ENCODE results near the gene IL1RAPL2.
A peak's percentile ranks its signal among the peaks of the same experiment; 100 is the strongest.

The IL1RAPL2 gene

GRCh38 chrX:105150557-105150956 is 584.6 kb downstream of the IL1RAPL2 start:
- ATAC-seq (replicated peaks): no peak
- no peaks in the 10 kb centered on the region for H3K9me3 Mint-ChIP-seq
- H3K36me3 Mint-ChIP-seq: no peaks in the 10 kb centered on the region
- no peaks in the 10 kb centered on the region for H3K27me3 Mint-ChIP-seq
- DNase-seq: no peak
- H3K4me1 Mint-ChIP-seq: no peaks in the 10 kb centered on the region
- H3K27ac Mint-ChIP-seq: no peak overlapping the region
- no peak overlapping the region for H3K4me3 Mint-ChIP-seq

GRCh38 chrX:105167233-105167632 is 601.2 kb downstream of the IL1RAPL2 start:
- no peaks in the 10 kb centered on the region for H3K9me3 Mint-ChIP-seq
- no peak overlapping the region for H3K4me3 Mint-ChIP-seq
- no peak overlapping the region for H3K27ac Mint-ChIP-seq
- ATAC-seq (replicated peaks) (no peak), DNase-seq (no peak)
- H3K36me3 Mint-ChIP-seq: no peaks in the 10 kb centered on the region
- no peaks in the 10 kb centered on the region for H3K4me1 Mint-ChIP-seq
- no peaks in the 10 kb centered on the region for H3K27me3 Mint-ChIP-seq

DNA sequence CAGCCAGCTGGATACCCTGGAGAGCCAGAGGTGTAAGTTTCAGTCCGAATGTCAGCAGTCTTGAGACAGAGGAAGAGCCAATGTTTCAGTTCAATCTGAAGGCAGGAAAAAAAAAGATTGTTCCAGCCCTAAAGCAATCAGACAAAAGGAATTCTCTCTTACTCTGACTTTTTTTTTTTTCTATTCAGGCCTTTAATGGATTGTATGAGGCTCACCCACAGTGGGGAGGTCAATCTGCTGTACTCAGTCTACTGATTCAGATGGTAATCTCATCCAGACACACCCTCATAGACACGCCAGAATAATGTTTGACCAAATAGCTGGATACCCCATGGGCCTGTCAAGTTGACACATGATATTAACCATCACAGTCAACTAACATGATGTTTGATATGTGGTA is 602.6 kb downstream of the IL1RAPL2 start:
- Mint-ChIP-seq H3K36me3 (no peaks in the 10 kb centered on the region), H3K27me3 (no peaks in the 10 kb centered on the region), H3K4me1 (no peaks in the 10 kb centered on the region), H3K9me3 (no peaks in the 10 kb centered on the region), H3K27ac (no peak overlapping the region), H3K4me3 (no peak overlapping the region)
- ATAC-seq (replicated peaks) (no peak), DNase-seq (no peak)

- Mint-ChIP-seq H3K4me3 (no peak overlapping the region), H3K27me3 (no peaks in the 10 kb centered on the region), H3K4me1 (no peaks in the 10 kb centered on the region), H3K9me3 (no peaks in the 10 kb centered on the region), H3K36me3 (no peaks in the 10 kb centered on the region), H3K27ac (no peak overlapping the region)
- DNase-seq (no peak), ATAC-seq (replicated peaks) (no peak)
These were observed 607.1 kb downstream of the IL1RAPL2 start for GRCh38 chrX:105173071-105173470.

DNA sequence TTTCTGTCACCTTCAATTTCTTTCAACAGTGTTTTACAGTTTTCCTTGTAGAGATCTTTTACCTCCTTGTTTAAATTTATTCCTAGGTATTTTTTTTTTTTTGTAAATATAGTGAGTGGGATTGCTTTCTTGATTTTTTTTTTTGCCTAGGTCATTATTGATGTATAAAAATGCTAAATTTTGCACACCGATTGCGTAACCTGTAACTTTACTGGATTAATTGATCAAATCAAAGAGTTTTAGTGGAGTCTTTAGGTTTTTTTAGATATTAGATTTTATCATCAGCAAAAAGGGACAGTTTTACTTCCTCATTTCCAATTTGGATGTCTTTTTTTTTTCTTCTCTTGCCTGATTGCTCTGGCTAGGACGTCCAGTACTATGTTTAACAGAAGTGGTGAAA is 613.6 kb downstream of the IL1RAPL2 start:
- ATAC-seq (replicated peaks): no peak
- Mint-ChIP-seq H3K9me3 (no peaks in the 10 kb centered on the region), H3K36me3 (no peaks in the 10 kb centered on the region), H3K4me1 (no peaks in the 10 kb centered on the region), H3K27me3 (no peaks in the 10 kb centered on the region), H3K27ac (no peak overlapping the region), H3K4me3 (no peak overlapping the region)
- DNase-seq: no peak

DNA sequence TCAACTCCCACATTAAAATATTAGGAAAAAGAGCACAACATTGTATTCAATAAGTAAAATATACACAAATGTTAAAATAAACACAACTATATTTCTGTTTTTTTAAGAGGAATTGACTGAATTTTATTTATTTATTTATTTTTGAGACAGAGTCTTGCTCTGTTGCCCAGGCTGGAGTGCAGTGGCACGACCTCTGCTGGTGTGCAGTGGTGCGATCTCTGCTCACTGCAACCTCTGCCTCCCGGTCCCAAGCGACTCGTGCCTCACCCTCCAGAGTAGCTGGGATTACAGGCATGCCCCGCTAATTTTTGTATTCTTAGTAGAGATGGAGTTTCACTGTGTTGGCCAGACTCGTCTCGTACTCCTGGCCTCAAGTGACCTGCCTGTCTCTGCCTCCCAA is 623.1 kb downstream of the IL1RAPL2 start:
- DNase-seq (no peak), ATAC-seq (replicated peaks) (no peak)
- H3K9me3 Mint-ChIP-seq: no peaks in the 10 kb centered on the region
- H3K4me3 Mint-ChIP-seq: no peak overlapping the region
- no peaks in the 10 kb centered on the region for H3K36me3 Mint-ChIP-seq
- H3K27me3 Mint-ChIP-seq: no peaks in the 10 kb centered on the region
- no peaks in the 10 kb centered on the region for H3K4me1 Mint-ChIP-seq
- no peak overlapping the region for H3K27ac Mint-ChIP-seq

DNA sequence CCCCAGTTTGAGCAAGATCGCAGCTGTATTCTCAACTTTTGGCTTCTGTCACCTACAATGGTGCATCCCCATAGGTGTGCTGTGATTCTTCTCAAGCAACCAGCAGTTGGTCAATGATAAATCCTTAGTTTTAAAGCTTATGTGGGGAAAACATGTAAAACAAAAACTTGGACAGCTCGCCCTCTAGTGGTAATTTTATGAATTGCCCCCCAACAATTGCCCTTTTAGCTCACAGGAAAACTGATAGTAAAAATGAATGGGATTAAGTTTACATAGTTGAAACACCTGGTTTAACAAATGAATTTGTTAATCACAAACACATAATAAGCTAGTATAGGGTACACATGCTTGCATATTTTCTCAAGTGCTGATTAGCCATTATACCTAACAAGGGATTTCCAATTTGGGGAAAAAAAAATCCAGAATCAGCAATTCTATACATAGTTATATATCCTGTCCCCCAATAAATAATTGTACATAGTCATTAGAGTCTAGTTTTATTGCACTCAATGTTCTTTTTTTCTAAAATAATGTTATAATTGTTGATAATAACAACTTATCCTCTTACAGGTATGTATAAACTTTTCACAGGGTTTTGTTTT is 624.4 kb downstream of the IL1RAPL2 start:
- Mint-ChIP-seq H3K9me3 (peaks cover 0 to 1% of the 10 kb centered on the region in 2 donors), H3K4me3 (no peak overlapping the region), H3K36me3 (no peaks in the 10 kb centered on the region), H3K27ac (no peak overlapping the region), H3K4me1 (no peaks in the 10 kb centered on the region), H3K27me3 (no peaks in the 10 kb centered on the region)
- no peak for DNase-seq
- no peak for ATAC-seq (replicated peaks)

- H3K4me3 Mint-ChIP-seq: no peak overlapping the region
- H3K27me3 Mint-ChIP-seq: no peaks in the 10 kb centered on the region
- H3K9me3 Mint-ChIP-seq: peaks cover 0 to 3% of the 10 kb centered on the region in 2 donors
- no peaks in the 10 kb centered on the region for H3K4me1 Mint-ChIP-seq
- no peaks in the 10 kb centered on the region for H3K36me3 Mint-ChIP-seq
- DNase-seq (no peak), ATAC-seq (replicated peaks) (peak in 1 of 2 donors; percentile 57)
- H3K27ac Mint-ChIP-seq: no peak overlapping the region
These were observed 625.9 kb downstream of the IL1RAPL2 start for GRCh38 chrX:105191878-105192277.

GRCh38 chrX:105209406-105209805 is 643.4 kb downstream of the IL1RAPL2 start:
- Mint-ChIP-seq H3K9me3 (peaks cover 0 to 3% of the 10 kb centered on the region in 2 donors), H3K27ac (no peak overlapping the region), H3K4me3 (no peak overlapping the region), H3K27me3 (no peaks in the 10 kb centered on the region), H3K36me3 (no peaks in the 10 kb centered on the region), H3K4me1 (no peaks in the 10 kb centered on the region)
- no peak for ATAC-seq (replicated peaks)
- DNase-seq: no peak

GRCh38 chrX:105210258-105210657 is 644.3 kb downstream of the IL1RAPL2 start:
- DNase-seq: no peak
- Mint-ChIP-seq H3K36me3 (no peaks in the 10 kb centered on the region), H3K9me3 (peaks cover 0 to 3% of the 10 kb centered on the region in 2 donors), H3K27me3 (no peaks in the 10 kb centered on the region), H3K27ac (no peak overlapping the region), H3K4me1 (no peaks in the 10 kb centered on the region), H3K4me3 (no peak overlapping the region)
- ATAC-seq (replicated peaks): no peak

DNA sequence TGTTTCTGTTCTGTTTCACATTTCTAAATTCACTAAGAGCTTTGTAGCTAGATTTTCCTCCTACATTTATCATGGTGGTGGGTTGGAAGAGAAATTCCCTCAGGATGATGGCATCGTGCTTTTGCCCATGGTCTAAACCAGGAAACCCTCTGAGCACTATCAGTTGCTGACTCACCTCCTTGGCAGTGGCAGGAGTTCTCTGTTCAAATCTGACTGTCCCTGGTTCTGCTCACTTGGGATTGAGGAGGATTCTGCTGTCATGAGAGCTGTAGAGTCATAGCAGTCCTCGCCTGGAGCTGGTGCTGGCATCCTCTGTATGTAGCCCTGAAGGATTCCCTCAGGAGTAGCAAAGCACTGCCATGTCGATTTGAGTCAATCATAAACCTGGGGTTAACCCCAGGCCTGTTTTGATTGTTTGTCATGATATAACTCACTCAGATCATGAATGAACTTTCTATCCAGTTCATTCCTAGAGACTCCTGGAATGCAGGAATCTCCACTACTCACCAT is 645.1 kb downstream of the IL1RAPL2 start:
- H3K36me3 Mint-ChIP-seq: no peaks in the 10 kb centered on the region
- no peak overlapping the region for H3K27ac Mint-ChIP-seq
- no peaks in the 10 kb centered on the region for H3K27me3 Mint-ChIP-seq
- DNase-seq: no peak
- ATAC-seq (replicated peaks): no peak
- H3K4me1 Mint-ChIP-seq: no peaks in the 10 kb centered on the region
- no peak overlapping the region for H3K4me3 Mint-ChIP-seq
- peaks cover 0 to 3% of the 10 kb centered on the region in 2 donors for H3K9me3 Mint-ChIP-seq

DNA sequence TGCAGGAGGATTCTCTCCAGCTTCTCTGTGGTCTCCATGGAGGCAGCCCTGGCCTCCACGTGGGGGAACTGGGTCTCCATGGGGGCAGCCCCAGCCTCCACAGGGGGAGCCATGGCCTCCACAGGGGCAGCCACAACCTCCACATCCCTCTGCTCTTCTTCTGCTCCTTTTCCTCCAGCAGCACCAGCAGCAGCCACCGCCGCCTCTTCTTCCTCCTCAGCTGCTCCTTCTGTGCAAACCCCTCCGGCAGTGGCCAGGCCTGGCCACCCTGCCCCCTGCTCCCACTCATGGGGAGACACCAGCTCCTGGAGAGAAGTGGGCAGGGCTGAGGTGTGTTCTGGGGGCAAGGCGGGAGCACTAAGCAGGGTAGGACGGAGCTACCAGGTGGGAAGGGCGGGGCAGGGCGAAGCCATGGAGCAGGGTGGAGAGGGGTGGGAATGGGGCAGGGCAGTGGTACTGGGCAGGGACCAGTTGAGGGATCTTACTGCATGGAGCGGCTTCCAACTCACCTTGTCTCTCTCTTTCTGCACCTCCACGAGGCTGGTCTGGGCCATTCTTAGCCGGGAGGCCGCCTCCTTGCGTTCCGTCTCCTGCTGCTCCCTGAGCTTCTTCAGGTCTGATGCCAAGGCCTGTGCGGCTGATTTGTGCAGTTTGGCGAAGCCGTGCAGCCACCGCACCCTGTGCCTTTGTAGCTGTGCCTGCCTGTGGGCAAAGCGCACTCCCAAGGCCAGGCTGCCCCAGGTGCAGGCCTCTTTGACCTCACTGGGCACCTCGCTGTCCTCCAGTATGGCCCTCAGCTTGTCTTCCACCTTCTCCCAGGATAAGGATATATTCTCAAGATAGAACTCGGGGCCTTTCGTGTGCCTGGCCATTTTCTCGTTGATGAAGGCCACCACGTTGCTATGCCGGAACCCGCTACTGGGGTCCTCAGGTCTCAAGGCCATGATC is 653.7 kb downstream of the IL1RAPL2 start:
- DNase-seq: no peak
- H3K9me3 Mint-ChIP-seq: peaks cover 0 to 5% of the 10 kb centered on the region in 2 donors
- no peak overlapping the region for H3K4me3 Mint-ChIP-seq
- H3K4me1 Mint-ChIP-seq: no peaks in the 10 kb centered on the region
- no peak overlapping the region for H3K27ac Mint-ChIP-seq
- peaks cover 0 to 1% of the 10 kb centered on the region in 2 donors for H3K36me3 Mint-ChIP-seq
- no peak for ATAC-seq (replicated peaks)
- no peaks in the 10 kb centered on the region for H3K27me3 Mint-ChIP-seq

DNA sequence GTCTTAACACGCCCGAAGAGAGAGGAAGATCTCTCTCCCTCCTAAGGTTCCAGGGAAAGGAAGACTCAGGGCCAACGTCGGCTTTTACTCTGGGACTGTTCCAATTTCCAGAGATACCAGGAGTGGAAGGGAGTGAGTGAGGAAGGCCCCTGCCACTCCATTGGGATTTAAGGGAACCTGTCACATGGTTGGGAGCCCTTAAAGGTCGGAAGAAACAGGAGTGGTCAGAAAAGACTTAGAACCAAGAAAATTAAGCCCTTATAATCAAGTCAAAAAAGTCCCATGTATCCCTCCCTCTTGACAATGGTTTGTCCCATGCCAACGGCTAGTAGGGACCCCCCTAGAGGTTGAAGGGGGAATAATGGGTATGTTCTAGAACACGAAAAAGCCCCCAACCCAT is 654.6 kb downstream of the IL1RAPL2 start, which contains the start of gene TEX13A:
TEX13A (minus strand) TSS at position 59 of the 400 bp plus-strand sequence. CDS start 297 bp downstream, outside the sequence.
- Mint-ChIP-seq H3K27me3 (no peaks in the 10 kb centered on the region), H3K4me1 (no peaks in the 10 kb centered on the region), H3K36me3 (peaks cover 0 to 1% of the 10 kb centered on the region in 2 donors), H3K4me3 (no peak within 1 kb of the TSS), H3K27ac (no peak within 1 kb of the TSS), H3K9me3 (peaks cover 0 to 5% of the 10 kb centered on the region in 2 donors)
- DNase-seq (no peak), ATAC-seq (replicated peaks) (no peak)

DNA sequence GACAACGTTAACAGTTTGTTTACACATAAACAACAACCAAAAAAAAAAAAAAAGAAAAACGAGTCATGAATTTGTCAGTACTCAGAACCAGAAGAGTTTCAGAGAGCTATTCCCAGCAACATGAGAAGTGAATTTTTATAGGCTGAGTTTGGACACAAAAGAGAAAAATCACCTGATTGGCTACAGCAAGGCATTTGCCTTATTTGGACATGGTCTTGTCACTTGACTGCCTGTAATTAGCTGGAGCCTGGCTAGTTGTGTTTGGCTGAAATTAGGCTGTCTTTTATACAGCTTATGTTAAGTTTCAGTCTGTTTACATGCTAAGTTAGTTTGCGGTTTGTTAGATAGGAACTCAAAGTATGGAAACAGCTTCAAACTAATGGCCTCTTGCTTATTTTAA is 655.4 kb downstream of the IL1RAPL2 start:
- Mint-ChIP-seq H3K27me3 (no peaks in the 10 kb centered on the region), H3K27ac (no peak overlapping the region), H3K4me3 (no peak overlapping the region), H3K9me3 (peaks cover 0 to 5% of the 10 kb centered on the region in 2 donors), H3K36me3 (peaks cover 0 to 1% of the 10 kb centered on the region in 2 donors), H3K4me1 (no peaks in the 10 kb centered on the region)
- no peak for DNase-seq
- no peak for ATAC-seq (replicated peaks)

DNA sequence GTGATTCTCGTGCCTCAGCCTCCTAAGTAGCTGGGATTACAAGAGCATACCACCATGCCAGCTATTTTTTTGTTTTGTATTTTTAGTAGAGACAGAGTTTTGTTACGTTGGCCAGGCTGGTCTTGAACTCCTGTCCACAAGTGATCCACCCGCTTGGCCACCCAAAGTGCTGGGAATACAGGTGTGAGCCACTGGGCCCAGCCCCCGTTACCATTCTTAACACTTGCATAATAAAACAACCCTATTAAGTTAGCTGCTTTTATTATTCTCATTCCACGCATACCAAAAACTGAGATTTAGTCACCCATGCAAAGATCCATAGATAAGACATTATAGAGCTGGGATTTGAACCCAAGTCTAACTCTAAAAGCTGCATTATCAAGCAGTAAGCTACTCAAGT is 660.5 kb downstream of the IL1RAPL2 start:
- no peak overlapping the region for H3K27ac Mint-ChIP-seq

More for the DNA sequence above, 660.5 kb downstream of the IL1RAPL2 start:
- no peaks in the 10 kb centered on the region for H3K4me1 Mint-ChIP-seq
- H3K9me3 Mint-ChIP-seq: peaks cover 0 to 2% of the 10 kb centered on the region in 2 donors
- DNase-seq (no peak), ATAC-seq (replicated peaks) (no peak)
- H3K27me3 Mint-ChIP-seq: no peaks in the 10 kb centered on the region
- H3K4me3 Mint-ChIP-seq: no peak overlapping the region
- no peaks in the 10 kb centered on the region for H3K36me3 Mint-ChIP-seq

All from stimulated activated naive B cell treated with anti-CD40 and anti-IgM and Interleukin-4, amounts not matched to agents 10 μg/mL and 1 μg/mL and 100 μg/mL, for 72 hours (primary cell).